ENCODE results near the gene INKA1.
"Not testable (repeated sequence)": the region's sequence is repeated elsewhere in the genome, so short reads cannot be mapped to it uniquely, and the experiment has no call there.

Gene INKA1

DNA sequence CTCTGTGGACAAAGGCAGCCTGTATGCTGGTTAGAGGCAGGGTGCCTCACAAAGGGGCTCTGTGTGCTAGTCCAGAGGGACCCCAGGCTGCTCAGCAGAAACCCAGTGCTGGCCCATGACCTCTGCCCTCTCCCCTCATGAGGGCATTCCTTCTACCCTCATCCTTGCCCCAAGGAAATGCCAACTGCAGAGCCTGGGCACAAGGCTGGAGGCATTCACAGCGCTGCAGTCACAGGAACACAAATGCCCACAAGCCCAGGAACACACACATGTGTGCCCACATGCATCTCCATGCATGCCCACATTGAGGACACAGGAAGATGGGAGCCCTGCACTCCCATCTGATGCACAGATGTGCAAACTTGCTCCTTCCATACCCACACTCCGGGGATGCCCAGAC is 3.8 kb downstream of the INKA1 start:
- in situ Hi-C loops (cut with MboI; ENCODE audit: low sequenced_read_pairs) = no loop called here

DNA sequence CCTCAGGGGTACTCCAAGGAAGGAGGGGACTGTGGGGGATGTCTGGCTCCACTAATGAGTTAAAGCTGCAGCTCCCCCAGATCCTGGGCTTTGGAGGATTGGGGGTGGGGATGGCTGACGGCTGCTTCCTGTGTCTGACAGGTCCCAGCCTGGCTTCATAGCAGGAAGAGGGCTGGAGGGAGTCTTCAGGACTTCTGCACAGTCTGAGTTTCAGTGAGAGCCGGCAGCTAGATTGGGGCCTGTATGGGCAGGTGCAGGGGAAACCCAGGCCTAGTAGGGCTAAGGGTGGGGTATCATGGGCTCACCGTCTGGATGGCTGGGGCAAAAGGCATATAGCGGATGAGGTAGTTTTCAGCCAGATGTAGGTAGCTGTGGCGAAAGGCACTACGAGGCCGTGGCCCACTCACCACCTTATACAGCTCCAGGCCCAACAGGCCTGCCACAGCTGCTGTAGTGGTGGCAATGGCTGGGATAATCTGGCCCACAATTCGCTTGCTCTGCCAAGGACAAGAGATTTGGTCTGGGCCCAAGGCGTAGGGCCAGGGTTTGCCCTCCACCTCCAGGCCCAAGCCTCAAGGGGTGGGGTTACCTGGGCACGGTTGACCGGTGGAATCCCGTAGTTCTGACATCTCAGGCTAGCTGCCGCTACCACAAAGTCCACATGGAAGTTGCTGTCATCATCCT is 4.5 kb downstream of the INKA1 start:
- in situ Hi-C loops (cut with MboI; ENCODE audit: low sequenced_read_pairs) = no loop called here

DNA sequence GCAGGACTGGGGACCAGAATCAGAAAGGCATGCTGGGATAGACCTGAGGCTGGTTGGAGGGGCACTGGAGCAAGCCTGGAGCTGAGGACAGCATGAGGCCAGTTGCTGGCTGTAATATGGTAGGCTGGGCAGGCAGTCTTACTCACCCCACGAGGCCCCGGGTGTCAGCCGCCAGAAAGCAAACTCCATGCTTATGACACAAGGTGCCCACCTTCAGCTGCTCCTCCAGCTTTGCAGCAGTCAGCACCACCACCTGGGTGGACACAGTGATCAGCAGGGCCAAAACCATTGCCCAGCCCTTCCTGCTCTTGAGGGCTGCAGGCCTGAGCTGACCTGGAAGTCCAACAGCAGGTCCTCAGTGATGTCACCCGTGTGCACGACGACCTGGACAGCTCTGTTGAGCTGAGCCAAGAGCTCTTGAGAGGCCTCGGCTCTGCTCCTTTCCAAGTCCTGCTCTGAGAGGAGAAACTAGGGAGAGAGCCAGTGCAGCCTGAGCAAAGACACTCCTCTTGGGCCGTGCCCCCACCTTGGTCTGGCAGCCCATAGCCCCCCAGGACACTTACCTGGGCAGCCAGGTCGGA is 9.9 kb downstream of the INKA1 start:
- in situ Hi-C loops (cut with MboI; ENCODE audit: low sequenced_read_pairs) = no loop called here

- in situ Hi-C loops (cut with MboI; ENCODE audit: low sequenced_read_pairs) = no loop called here
Observed at GRCh38 chr3:49813497-49814174, 10.6 kb downstream of the INKA1 start, which contains the start of gene UBA7. TSS of gene UBA7 (minus strand) at chr3:49813953. CDS start at chr3:49813787, 166 bp downstream.

GRCh38 chr3:49823131-49823530 is 20.1 kb downstream of the INKA1 start:
- in situ Hi-C loops (cut with MboI; ENCODE audit: low sequenced_read_pairs) = not testable (repeated sequence)

GRCh38 chr3:49826016-49826415 is 23.0 kb downstream of the INKA1 start:
- in situ Hi-C loops (cut with MboI; ENCODE audit: low sequenced_read_pairs) = no loop called here

GRCh38 chr3:49831341-49831740 is 28.3 kb downstream of the INKA1 start:
- in situ Hi-C loops (cut with MboI; ENCODE audit: low sequenced_read_pairs) = no loop called here

GRCh38 chr3:49839193-49839809 is 36.2 kb downstream of the INKA1 start:
- in situ Hi-C loops (cut with MboI; ENCODE audit: low sequenced_read_pairs) = no loop called here

DNA sequence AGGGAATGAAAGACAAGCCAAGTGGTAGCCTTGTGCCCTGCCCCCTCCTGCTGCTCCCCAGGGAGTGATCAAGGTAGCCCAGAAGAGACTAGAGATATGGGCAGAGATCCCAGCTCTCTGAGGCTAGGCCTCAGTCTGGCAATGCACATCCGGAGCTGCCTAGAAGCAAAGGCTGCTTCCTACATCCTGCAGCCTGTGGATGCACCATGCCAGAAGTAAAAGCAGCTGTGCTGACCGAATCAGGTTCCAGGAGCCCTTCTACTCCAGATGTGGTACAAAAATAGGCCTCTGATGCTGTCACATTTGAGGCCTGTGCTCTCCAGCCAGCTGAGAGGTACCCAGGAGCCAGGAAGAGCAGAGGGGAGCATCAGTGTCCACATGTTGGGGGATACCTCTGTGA is 37.3 kb downstream of the INKA1 start:
- in situ Hi-C loops (cut with MboI; ENCODE audit: low sequenced_read_pairs) = no loop called here

GRCh38 chr3:49841126-49841696 is 38.1 kb downstream of the INKA1 start:
- in situ Hi-C loops (cut with MboI; ENCODE audit: low sequenced_read_pairs) = no loop called here

DNA sequence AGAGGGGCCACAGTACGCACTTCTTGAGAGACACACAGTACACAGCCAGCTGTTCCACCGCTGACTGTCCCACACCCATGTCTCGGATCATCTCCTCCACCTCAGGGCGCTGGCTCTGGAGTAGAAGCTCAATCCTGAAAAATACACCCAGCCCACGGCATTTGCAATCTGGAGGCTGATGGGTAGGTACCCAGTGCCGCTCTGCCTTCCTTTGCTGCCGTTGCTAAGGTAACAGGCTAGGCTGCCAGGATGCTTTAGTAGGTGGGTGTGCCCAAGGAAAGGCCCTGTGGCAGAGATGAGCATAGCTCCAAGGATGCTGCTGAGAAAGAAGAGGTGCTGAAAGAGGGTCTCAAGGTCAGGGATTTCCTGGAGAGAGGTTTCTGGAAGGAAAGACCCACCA is 38.7 kb downstream of the INKA1 start:
- in situ Hi-C loops (cut with MboI; ENCODE audit: low sequenced_read_pairs) = no loop called here

GRCh38 chr3:49842843-49843517 is 39.9 kb downstream of the INKA1 start:
- in situ Hi-C loops (cut with MboI; ENCODE audit: low sequenced_read_pairs) = no loop called here

DNA sequence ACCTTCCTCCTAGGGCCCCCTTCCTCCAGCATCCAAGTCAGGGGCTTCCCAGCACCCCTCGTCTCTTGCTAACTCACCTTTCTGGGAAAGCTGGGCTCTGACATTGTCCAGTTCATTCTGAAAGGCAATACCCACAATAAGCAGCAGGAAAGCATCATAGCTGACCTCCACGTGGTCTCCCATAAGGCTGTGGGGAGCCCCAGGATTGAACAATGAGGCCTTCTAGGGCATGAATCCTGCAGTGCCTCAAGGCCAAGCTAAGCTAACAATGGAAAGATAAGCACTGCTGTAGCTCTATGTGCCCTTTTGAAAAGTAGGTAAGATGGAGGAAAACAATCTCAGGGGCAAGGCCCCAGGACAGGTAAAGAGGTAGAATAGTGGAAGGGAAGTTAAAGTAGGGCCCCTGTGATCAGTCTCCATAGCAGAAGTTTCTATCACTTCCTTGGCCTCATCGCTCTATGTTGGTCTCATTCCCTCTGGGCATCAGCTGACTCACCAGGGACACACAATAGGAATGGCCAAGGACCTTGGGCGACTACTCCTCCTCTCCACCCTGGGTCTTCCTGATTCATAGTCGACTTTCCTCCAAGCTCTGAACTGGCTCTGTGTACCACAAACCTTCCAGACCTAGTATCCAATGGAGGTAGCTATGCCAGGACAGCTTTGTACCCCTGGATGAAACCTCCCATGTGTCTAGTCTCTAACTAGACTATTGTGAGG is 41.6 kb downstream of the INKA1 start:
- in situ Hi-C loops (cut with MboI; ENCODE audit: low sequenced_read_pairs) = no loop called here

DNA sequence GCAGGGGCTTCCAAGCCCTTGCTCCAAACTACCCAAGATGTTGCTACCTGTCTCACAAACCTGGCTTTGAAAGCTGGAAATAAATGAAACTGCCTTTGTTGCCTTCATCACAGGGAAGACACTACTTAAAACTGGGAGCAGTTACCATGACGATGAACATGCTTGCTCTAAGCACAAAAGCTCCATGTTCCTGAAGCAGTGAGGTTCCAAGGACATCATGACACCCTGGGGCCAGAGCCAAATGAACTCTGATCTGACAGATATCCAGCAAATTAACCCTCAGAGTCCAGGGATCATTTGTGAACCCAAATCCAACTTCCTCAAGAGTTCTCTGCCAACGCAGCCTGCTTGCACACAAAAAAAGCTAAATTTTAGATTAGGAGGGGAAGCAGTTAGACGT is 42.6 kb downstream of the INKA1 start:
- in situ Hi-C loops (cut with MboI; ENCODE audit: low sequenced_read_pairs) = no loop called here
